GM21717 (cell line): ENCODE results near the gene ODAD2.

Source experiments
- ATAC-seq: cut with Tn5 transposase; IDR thresholded peaks from one replicate; pipeline ENCODE4 v1.9.1; 2021; ENCODE audit warnings: mild to moderate bottlenecking, moderate library complexity; ENCODE audit not compliant: unreplicated experiment

Gene ODAD2

DNA sequence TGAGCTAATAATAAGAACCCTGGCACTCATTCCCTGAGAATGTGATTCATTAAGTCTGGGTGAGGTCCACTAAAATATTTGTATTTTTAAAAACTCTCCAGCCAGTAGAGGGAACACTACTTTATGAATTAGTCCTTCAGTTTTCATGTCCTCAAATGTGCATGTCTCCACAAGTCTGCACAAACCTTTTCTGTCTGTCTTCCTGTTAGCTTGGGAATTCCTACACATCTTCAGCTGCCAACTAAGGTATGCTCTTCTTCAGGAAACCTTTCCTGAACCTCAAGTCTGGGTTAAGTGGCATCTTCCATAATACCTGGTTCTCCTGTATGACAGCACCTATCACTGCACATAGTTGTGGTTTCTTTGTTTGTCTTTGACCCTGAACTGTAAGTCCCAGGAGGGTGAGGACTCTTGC, 133.7 kb downstream of the ODAD2 start:
- ATAC-seq = no peak

- ATAC-seq = no peak
These were observed 137.1 kb downstream of the ODAD2 start for GRCh38 chr10:27861781-27862180.

GRCh38 chr10:27857616-27858015, 141.3 kb downstream of the ODAD2 start:
- no peak for ATAC-seq

DNA sequence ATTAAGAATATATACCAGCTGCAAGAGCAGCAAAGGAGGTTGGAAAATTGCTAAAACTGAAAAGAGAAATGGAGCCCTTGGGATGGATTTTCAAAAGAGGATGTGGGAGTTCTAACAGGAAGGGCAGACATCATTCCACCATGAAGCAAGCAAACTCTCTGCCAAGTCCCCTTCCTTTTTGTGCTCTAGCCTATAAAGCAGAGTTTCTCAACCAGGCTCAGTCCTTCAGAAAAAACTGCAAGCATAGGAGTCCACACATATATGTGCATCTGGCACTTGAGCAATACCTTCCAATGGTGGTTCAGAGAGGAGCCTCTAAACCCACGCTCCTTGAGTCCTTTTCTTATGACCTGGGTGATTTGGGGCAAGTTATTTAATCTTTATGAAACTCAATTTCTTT, 154.7 kb downstream of the ODAD2 start:
- no peak for ATAC-seq

DNA sequence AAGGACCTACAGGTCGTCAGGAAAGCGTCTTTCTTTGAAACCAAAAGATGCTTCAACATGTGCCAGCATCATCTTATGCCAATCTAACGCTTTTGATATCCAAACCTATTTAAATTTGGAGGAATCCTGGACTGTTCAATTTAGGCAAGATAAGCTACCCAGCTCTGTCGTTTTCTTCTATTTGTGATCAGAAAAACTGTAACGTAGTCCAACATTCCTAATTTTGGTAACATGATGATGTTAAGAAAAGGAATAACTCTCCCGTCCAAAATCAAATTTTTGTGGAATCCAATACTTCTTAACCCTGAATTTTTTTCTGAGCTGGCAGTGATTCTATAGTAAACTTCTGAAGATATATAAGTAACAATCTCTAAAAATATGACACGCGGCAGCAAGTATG, 160.0 kb downstream of the ODAD2 start:
- ATAC-seq = no peak

GRCh38 chr10:27838361-27838760, 160.5 kb downstream of the ODAD2 start:
- no peak for ATAC-seq

- no peak for ATAC-seq
These were observed 164.4 kb downstream of the ODAD2 start for GRCh38 chr10:27834476-27834875.

DNA sequence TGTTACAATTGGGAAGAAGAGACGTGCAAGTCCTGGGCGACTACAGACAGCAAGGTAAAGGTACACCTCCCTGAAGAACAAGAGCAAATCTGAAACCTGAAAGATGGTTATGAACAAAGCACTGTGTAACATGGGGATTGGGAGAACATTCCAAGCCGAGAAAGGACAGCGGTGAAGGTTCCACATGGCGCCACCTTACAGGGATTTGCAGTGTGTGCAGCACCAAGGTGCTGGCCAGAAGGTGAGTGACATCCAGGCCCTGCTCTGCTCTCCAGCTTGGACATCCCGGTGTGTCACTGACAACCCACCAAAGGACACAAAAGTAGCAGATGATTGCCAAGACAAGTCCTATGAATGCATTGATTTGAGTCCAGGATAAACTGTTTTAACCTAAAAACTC, 165.1 kb downstream of the ODAD2 start:
- no peak for ATAC-seq

GRCh38 chr10:27832826-27833225, 166.1 kb downstream of the ODAD2 start:
- no peak for ATAC-seq

- ATAC-seq = no peak
These were observed 172.5 kb downstream of the ODAD2 start for GRCh38 chr10:27826369-27826768.

DNA sequence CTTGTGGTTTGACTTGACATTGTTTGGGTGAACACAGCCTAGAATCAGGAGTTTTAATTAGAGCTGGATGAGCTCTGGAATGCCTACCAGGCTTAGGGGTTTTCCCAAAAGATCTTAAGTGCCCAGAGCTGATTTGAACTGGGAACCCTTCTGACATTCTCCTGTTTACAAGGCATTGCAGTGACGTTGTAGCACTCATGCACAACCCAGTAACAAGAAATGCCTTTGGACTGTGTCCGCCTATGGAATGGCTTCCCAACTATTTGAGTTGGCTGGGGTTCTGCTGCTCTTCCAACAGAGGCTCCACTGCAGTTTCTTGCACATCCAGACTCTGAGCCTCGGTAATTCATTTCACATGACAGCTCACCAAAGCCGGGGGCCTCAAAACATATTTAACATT, 176.6 kb downstream of the ODAD2 start:
- no peak for ATAC-seq

- no peak for ATAC-seq
These were observed 178.2 kb downstream of the ODAD2 start for GRCh38 chr10:27820637-27821036.

GRCh38 chr10:27819781-27820531, 178.9 kb downstream of the ODAD2 start:
- ATAC-seq = no peak

DNA sequence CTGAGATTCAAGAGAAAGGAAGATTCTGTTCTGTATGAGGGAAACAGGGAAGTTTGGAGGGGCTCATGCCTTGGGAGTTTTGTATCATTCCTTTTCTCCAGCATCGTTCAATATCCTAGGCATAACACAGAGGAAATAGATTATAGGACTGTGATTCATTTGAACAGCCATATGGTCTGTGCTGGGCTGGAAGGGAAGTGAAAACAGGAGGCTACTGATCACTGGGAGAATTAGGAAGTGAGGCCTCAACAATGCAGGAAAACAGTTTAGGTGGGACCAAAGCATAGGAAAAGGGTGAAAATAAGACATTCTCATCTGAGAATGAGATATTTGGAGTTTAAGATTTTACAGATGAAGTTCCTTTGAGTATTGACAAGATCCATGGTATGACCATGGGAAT, 182.6 kb downstream of the ODAD2 start:
- no peak for ATAC-seq

GRCh38 chr10:27815846-27816245, 183.0 kb downstream of the ODAD2 start:
- ATAC-seq = no peak

- ATAC-seq = no peak
These were observed 183.6 kb downstream of the ODAD2 start for GRCh38 chr10:27815261-27815660.

DNA sequence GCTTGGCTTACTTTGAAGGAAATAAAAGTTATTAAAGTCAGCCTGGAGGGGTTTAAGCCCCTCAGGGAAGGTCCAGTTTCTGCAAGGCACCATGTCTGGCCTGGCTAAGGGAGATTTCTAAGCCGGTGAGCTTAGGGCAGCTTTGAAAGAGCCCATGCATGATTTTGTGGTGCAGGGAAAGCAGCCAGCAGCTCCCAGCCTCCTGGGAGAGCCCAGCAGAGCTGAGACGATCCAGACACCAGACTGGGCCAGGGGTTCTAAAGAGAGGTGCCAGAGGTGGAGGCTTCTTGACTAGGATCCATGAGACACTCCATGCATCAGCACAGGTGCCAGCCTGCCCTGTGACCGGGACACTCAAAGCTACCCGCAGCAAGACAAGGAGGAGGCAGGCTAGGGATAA, 193.7 kb downstream of the ODAD2 start:
- ATAC-seq = no peak

DNA sequence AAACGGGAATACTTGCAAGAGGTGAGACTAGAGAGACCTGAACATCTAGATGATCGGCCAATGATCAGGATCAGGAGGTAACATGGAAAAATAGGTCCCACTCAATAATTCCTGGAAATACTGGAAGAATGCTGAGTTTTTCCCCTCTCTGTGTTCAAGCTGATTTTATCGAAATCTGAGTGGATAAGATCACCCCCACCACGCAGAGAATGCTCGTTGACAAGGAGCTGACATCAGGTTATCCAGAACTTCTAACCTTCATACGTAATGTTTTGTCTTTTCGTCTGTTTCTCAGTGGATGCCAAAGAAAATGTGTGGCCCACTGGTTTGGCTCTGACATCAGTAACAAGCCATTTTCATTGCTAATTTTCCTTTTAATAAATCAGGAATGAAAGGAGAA, 194.7 kb downstream of the ODAD2 start:
- no peak for ATAC-seq

GRCh38 chr10:27801171-27801785, 197.6 kb downstream of the ODAD2 start:
- no peak for ATAC-seq

- no peak for ATAC-seq
These were observed 199.8 kb downstream of the ODAD2 start for GRCh38 chr10:27799046-27799445.

GRCh38 chr10:27794157-27794556, 204.7 kb downstream of the ODAD2 start:
- ATAC-seq = no peak

- no peak for ATAC-seq
These were observed 206.7 kb downstream of the ODAD2 start for GRCh38 chr10:27792216-27792615.

DNA sequence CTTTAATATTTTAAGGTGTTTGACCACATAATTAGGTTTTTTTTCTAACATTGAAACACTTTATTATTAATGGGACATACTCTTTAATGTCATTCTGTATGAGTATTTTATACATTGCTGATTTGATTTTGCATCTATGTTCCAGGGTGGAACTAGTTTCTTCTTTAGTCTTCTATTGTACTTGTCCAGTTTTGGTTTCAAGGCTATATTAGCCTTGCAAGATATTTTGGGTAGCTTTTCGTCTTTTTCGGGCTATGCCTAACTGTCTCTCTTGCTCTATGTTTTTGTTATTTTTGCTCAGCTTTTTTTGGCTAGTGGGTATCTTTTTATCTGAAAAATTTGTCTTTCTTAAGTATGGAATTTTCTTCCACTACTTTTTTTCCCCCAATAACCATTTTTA, 214.6 kb downstream of the ODAD2 start:
- no peak for ATAC-seq
